ENCODE results near the gene NPM3.

GRCh38 chr10:101758858-101759257, 24.4 kb downstream of the NPM3 start:
- TF ChIP-seq CTCF (IDR thresholded peaks at IDR 0.05 in 4 of 5, conservative IDR thresholded peaks at IDR 0.05 in 1 of 5): no peak
- TF ChIP-seq POLR2A (IDR thresholded peaks at IDR 0.05): no peak

All from gastrocnemius medialis (tissue), 4 donors.